Heart left ventricle (tissue), 13 donors: Measurements from ENCODE around the gene FAM3B.

Experiments
- POLR2A ChIP-seq, 2 donors: fragments of 450-650 bp; IDR thresholded peaks; one replicate each; pipeline ENCODE4 v1.6.1; 2017; ENCODE audit warnings: antibody characterized with exemption in 2 of 2, mild to moderate bottlenecking in 2 of 2, moderate library complexity in 2 of 2
- TF ChIP-seq, protein P1 (sequence below), 12 donors: fragments of 200-600 bp; sonication (generic) in 4 of 12; IDR thresholded peaks; one replicate each; pipeline versions ENCODE4 v1.5.0 to v1.8.0; 2018 to 2022; ENCODE audit warnings: antibody characterized with exemption in 12 of 12, mild to moderate bottlenecking in 5 of 12
- donor health status: ischemic (EF 13 %, LVEDD 7.1; RV severe dilation, severe dysfunction).
- donor health status: DM: no; HTN: yes; CAD: no.
- donor health status: DM: no; HTN: no; CAD: no.
- donor health status: ischemic (EF 25% LVEDD 6.9; RV normal size, moderate dysfunction).
- donor health status: ischemic (EF 25% LVEDD 5.7; RV mildly dilated, moderate dysfunction).
- donor health status: ischemic (EF 35%, LVEDD 5.7; RV mildly dilated, moderate dysfunction).
- donor health status: nonischemic (EF 11% LVEDD 7.7; RV severe dilation, severe dysfunction).
- donor health status: DM: yes; HTN: yes; CAD: no.
- donor health status: PGD.
- donor health status: ischemic (EF 29% LVEDD 5.4; RV normal size, mild dysfunction).
- donor health status: nonischemic (EF 23%, LVEDD 6.1; RV moderate dilation, normal function).

DNA sequence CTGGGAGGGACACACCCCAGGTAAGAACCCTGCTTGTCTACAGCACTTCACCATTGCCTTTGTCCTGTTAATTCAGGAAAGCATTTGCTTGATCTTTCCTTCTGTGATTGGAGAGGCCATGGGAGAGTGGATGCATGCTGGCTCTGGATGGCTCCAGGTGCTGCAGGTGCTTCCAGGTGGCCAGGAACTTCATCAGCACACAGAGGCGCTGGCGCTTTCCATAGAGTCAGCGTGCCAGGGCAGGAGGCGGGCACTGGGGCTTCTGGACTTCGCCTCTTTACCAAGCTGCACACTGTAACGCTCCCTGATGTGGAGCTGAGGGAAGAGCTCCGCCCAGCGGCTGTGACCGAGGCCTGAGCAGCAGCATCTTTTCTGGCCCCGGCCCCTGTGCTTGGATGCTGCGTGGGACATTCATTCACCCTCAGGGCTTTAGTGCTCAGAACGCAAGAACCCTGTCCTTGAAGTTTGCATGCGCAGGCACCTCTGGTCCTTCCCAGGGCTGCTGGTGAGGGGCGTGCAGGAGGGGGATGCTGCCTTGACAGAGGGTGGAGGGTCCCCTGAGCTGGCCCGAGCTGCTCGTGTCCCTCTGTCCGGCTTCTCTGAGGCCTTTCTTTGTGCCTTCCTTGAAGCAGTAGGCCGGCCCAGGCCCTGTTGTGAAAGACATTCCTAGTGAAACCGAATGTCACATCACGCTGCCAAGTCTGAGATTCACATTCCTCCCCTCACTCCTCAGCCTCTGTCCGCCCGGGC, 43.6 kb downstream of the FAM3B start:
- TF ChIP-seq, protein P1, sequence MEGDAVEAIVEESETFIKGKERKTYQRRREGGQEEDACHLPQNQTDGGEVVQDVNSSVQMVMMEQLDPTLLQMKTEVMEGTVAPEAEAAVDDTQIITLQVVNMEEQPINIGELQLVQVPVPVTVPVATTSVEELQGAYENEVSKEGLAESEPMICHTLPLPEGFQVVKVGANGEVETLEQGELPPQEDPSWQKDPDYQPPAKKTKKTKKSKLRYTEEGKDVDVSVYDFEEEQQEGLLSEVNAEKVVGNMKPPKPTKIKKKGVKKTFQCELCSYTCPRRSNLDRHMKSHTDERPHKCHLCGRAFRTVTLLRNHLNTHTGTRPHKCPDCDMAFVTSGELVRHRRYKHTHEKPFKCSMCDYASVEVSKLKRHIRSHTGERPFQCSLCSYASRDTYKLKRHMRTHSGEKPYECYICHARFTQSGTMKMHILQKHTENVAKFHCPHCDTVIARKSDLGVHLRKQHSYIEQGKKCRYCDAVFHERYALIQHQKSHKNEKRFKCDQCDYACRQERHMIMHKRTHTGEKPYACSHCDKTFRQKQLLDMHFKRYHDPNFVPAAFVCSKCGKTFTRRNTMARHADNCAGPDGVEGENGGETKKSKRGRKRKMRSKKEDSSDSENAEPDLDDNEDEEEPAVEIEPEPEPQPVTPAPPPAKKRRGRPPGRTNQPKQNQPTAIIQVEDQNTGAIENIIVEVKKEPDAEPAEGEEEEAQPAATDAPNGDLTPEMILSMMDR (IDR thresholded peaks at IDR 0.05), result no peak
- no peak for TF ChIP-seq POLR2A (IDR thresholded peaks at IDR 0.05)
